ENCODE data around the gene GLYR1.

DNA sequence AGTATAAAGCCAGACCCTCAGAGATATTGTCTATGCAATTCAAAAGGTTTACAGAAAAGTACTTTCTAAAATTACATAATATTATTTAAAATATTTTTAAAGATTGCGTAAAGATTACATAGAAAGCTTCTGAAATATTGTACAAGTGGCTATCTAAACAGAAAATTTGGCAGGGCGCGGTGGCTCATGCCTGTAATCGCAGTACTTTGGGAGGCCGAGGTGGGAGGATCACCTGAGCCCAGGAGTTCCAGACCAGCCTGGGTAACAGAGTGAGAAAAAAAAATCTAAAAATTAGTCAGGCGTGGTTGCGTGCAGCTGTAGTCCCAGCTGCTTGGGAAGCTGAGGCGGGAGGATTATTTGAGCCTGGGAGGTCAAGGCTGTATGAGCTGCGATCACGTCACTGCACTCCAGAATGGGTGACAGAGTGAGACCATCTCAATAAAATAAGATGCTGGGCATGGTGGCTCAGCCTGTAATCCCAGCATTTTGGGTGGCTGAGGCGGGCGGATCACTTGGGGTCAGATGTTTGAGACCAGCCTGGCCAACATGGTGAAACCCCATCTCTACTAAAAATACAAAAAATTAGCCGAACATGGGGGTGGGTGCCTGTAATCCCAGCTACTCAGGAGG lies 18.3 kb upstream of the GLYR1 start:
- TF ChIP-seq, protein P1, sequence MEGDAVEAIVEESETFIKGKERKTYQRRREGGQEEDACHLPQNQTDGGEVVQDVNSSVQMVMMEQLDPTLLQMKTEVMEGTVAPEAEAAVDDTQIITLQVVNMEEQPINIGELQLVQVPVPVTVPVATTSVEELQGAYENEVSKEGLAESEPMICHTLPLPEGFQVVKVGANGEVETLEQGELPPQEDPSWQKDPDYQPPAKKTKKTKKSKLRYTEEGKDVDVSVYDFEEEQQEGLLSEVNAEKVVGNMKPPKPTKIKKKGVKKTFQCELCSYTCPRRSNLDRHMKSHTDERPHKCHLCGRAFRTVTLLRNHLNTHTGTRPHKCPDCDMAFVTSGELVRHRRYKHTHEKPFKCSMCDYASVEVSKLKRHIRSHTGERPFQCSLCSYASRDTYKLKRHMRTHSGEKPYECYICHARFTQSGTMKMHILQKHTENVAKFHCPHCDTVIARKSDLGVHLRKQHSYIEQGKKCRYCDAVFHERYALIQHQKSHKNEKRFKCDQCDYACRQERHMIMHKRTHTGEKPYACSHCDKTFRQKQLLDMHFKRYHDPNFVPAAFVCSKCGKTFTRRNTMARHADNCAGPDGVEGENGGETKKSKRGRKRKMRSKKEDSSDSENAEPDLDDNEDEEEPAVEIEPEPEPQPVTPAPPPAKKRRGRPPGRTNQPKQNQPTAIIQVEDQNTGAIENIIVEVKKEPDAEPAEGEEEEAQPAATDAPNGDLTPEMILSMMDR (IDR thresholded peaks at IDR 0.05) = no peak
- TF ChIP-seq POLR2A (IDR thresholded peaks at IDR 0.05) = no peak
